Ishikawa (cell line): ENCODE measurements around the gene STX1A.

ENCODE experiments used
- CEBPB ChIP-seq: IDR thresholded peaks from 2 replicates; pipeline ENCODE4 v1.6.1; 2012
- CREB1 ChIP-seq: IDR thresholded peaks from 2 replicates; pipeline ENCODE4 v1.6.1; 2012; ENCODE audit warnings: low read depth
- EGR1 ChIP-seq: IDR thresholded peaks from 2 replicates; pipeline ENCODE4 v1.6.1; 2012
- EP300 ChIP-seq: IDR thresholded peaks from 2 replicates; pipeline ENCODE4 v1.6.1; 2012; ENCODE audit warnings: borderline replicate concordance
- FOXM1 ChIP-seq: IDR thresholded peaks from 2 replicates; pipeline ENCODE4 v1.6.1; 2012; ENCODE audit warnings: low read depth, borderline replicate concordance
- MAX ChIP-seq: IDR thresholded peaks from 2 replicates; pipeline ENCODE4 v1.6.1; 2012
- NFIC ChIP-seq: IDR thresholded peaks from 2 replicates; pipeline ENCODE4 v1.6.1; 2012
- RAD21 ChIP-seq: IDR thresholded peaks from 2 replicates; pipeline ENCODE4 v1.6.1; 2012; ENCODE audit warnings: low read depth
- TAF1 ChIP-seq: IDR thresholded peaks from 2 replicates; pipeline ENCODE4 v1.6.1; 2012; ENCODE audit warnings: low read depth, mild to moderate bottlenecking
- TCF12 ChIP-seq: IDR thresholded peaks from 2 replicates; pipeline ENCODE4 v1.6.1; 2012; ENCODE audit warnings: low read depth
- TEAD4 ChIP-seq: IDR thresholded peaks from 2 replicates; pipeline ENCODE4 v1.6.1; 2012
- USF1 ChIP-seq: IDR thresholded peaks from 2 replicates; pipeline ENCODE4 v1.6.1; 2012
- YY1 ChIP-seq: IDR thresholded peaks from 2 replicates; pipeline ENCODE4 v1.6.1; 2012; ENCODE audit warnings: low read depth
- ZBTB7A ChIP-seq: IDR thresholded peaks from 2 replicates; pipeline ENCODE4 v1.6.1; 2012; ENCODE audit warnings: low read depth
- TF ChIP-seq, protein P1 (sequence below): IDR thresholded peaks from 2 replicates; pipeline ENCODE4 v1.6.1; 2012; ENCODE audit warnings: low read depth, mild to moderate bottlenecking

STX1A gene

GRCh38 chr7:73712773-73713172 is 6.7 kb downstream of the STX1A start:
- TF ChIP-seq ZBTB7A (no peak), TAF1 (no peak), RAD21 (no peak), USF1 (no peak), CREB1 (no peak), CEBPB (no peak), EGR1 (no peak), TEAD4 (no peak), MAX (no peak), TCF12 (no peak), FOXM1 (no peak), EP300 (no peak), NFIC (no peak), YY1 (no peak)
- TF ChIP-seq, protein P1, sequence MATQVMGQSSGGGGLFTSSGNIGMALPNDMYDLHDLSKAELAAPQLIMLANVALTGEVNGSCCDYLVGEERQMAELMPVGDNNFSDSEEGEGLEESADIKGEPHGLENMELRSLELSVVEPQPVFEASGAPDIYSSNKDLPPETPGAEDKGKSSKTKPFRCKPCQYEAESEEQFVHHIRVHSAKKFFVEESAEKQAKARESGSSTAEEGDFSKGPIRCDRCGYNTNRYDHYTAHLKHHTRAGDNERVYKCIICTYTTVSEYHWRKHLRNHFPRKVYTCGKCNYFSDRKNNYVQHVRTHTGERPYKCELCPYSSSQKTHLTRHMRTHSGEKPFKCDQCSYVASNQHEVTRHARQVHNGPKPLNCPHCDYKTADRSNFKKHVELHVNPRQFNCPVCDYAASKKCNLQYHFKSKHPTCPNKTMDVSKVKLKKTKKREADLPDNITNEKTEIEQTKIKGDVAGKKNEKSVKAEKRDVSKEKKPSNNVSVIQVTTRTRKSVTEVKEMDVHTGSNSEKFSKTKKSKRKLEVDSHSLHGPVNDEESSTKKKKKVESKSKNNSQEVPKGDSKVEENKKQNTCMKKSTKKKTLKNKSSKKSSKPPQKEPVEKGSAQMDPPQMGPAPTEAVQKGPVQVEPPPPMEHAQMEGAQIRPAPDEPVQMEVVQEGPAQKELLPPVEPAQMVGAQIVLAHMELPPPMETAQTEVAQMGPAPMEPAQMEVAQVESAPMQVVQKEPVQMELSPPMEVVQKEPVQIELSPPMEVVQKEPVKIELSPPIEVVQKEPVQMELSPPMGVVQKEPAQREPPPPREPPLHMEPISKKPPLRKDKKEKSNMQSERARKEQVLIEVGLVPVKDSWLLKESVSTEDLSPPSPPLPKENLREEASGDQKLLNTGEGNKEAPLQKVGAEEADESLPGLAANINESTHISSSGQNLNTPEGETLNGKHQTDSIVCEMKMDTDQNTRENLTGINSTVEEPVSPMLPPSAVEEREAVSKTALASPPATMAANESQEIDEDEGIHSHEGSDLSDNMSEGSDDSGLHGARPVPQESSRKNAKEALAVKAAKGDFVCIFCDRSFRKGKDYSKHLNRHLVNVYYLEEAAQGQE = no peak

DNA sequence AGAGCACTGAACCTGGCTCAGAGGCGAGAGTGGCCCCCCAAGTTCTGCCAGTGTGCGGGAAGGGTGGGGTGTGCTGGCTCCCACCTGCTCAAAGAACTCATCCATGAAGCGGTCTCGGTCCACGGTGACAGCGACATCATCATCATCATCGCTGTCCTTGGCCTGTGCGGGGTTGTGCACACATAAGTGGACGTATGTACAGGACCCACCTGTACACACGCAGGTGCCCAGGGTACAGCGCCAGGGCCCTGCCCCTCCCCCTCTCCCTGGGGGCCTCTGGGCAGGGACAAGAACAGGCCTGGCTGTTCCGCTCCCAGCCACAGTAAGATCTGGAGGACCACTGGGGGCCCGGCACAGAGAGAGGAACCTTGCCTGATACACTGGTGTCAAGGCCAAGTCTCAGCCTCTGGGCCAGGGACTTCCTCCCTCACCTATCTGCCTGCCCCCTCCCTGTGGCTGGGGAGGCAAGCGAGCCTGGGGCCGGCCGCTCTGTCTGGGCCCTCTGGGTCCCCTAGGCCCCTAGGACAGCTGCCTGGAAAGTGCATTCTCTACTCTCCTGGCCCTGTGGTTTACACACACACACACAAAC is 10.4 kb downstream of the STX1A start:
- TF ChIP-seq TEAD4 = no peak
- TF ChIP-seq TAF1 = no peak
- TF ChIP-seq NFIC = no peak
- TF ChIP-seq USF1 = no peak
- TF ChIP-seq ZBTB7A = no peak
- no peak for TF ChIP-seq EP300
- TF ChIP-seq FOXM1 = no peak
- TF ChIP-seq TCF12 = no peak
- no peak for TF ChIP-seq YY1
- no peak for TF ChIP-seq CEBPB
- TF ChIP-seq CREB1 = no peak
- TF ChIP-seq, protein P1 = no peak
- TF ChIP-seq MAX = no peak
- no peak for TF ChIP-seq RAD21
- no peak for TF ChIP-seq EGR1

DNA sequence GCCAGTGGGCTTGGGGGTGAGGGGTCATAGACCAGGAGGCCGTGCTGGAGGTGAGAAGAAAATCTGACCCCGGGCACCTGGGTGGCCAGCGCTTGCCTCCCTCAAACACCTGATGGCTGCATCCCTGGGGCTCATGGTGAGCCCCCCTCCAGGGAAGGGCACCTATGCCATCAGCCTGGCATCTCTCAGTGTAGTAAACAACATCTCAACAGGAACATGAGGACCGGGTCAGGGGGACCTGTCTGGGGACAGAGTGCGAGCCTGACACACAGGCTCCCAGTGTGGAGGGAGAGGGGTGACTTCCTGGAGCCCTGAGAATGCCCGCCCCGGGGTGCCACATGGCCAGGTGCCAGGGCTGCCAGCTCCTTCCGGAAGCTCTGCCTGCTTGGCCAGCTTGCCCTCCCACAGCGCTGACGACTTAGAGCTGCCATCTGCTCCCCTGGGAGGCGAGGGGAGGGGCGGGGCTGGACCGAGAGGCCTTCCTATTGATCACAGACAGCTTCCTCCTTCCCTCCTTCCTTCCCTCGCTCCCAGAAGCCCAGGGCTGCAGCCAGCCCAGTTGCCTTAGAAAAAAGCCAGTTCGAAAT is 12.3 kb downstream of the STX1A start:
- TF ChIP-seq CEBPB (no peak), NFIC (peak; percentile 94), RAD21 (no peak; the same call in 1 of the 2 replicates), ZBTB7A (0 out of 2 replicates have a peak, but pooled peaks have one; percentile 31), CREB1 (no peak), TEAD4 (peak; percentile 43; the same call in 1 of the 2 replicates), YY1 (peak; percentile 47; the same call in 1 of the 2 replicates), EP300 (peak; percentile 77; the same call in 1 of the 2 replicates), TCF12 (peak; percentile 85)
- TF ChIP-seq, protein P1 = no peak

GRCh38 chr7:73706126-73707044 is 13.1 kb downstream of the STX1A start:
- TF ChIP-seq EP300 (no peak; the same call in 1 of the 2 replicates), USF1 (no peak), TEAD4 (no peak), RAD21 (no peak), MAX (no peak; the same call in 1 of the 2 replicates), FOXM1 (no peak), EGR1 (no peak), ZBTB7A (peak; percentile 32), CREB1 (no peak), YY1 (no peak), CEBPB (no peak), TCF12 (no peak), NFIC (peak; percentile 49; the same call in 1 of the 2 replicates), TAF1 (no peak)
- TF ChIP-seq, protein P1 = no peak
